HEK293T (cell line): ENCODE data around the gene RASL10A.
A peak's percentile ranks its signal among the peaks of the same experiment; 100 is the strongest.
"Not testable (repeated sequence)": the region's sequence is repeated elsewhere in the genome, so short reads cannot be mapped to it uniquely, and the experiment has no call there.

Source experiments
- CTCF ChIA-PET: fragments of 350-600 bp; formaldehyde crosslinking; extraction: SDS; loops from one replicate; lab custom pipeline; 2021; ENCODE audit warnings: antibody characterized with exemption, inconsistent platforms; lab: Yijun Ruan, JAX
- POLR2A ChIA-PET: fragments of 350-600 bp; formaldehyde crosslinking; extraction: SDS; loops from one replicate; lab custom pipeline; 2020; ENCODE audit warnings: antibody characterized with exemption, inconsistent platforms; lab: Yijun Ruan, JAX
- DNase-seq: peaks from one replicate; pipeline ENCODE4 v3.0.0; 2012; ENCODE audit warnings: mixed read lengths; ENCODE audit errors: extremely low spot score
- ARNT ChIP-seq: fragments of 450-650 bp; IDR thresholded peaks from 2 replicates; pipeline ENCODE4 v1.6.1; 2017; ENCODE audit warnings: mild to moderate bottlenecking
- BHLHE40 ChIP-seq: fragments of 450-650 bp; IDR thresholded peaks from 2 replicates; pipeline ENCODE4 v1.6.1; 2016; ENCODE audit warnings: mild to moderate bottlenecking, moderate library complexity, borderline replicate concordance
- CTBP1 ChIP-seq: fragments of 450-650 bp; IDR thresholded peaks from 2 replicates; pipeline ENCODE4 v1.6.1; 2016; ENCODE audit warnings: borderline replicate concordance
- ELF4 ChIP-seq: fragments of 450-650 bp; IDR thresholded peaks from 2 replicates; pipeline ENCODE4 v1.6.1; 2017; ENCODE audit warnings: antibody characterized with exemption
- FOXA1 ChIP-seq: fragments of 450-650 bp; IDR thresholded peaks from 2 replicates; pipeline ENCODE4 v1.6.1; 2016; ENCODE audit warnings: mild to moderate bottlenecking
- FOXK2 ChIP-seq: fragments of 450-650 bp; IDR thresholded peaks from 2 replicates; pipeline ENCODE4 v1.6.1; 2016; ENCODE audit warnings: mild to moderate bottlenecking
- FOXM1 ChIP-seq: fragments of 450-650 bp; IDR thresholded peaks from 2 replicates; pipeline ENCODE4 v1.6.1; 2017; ENCODE audit warnings: mild to moderate bottlenecking, borderline replicate concordance
- HDGF ChIP-seq: fragments of 450-650 bp; IDR thresholded peaks from 2 replicates; pipeline ENCODE4 v1.6.1; 2017; ENCODE audit warnings: antibody characterized with exemption, borderline replicate concordance
- L3MBTL2 ChIP-seq: fragments of 450-650 bp; conservative IDR thresholded peaks from 2 replicates; pipeline ENCODE4 v1.6.1; 2016; ENCODE audit warnings: mild to moderate bottlenecking
- LEF1 ChIP-seq: fragments of 450-650 bp; IDR thresholded peaks from 2 replicates; pipeline ENCODE4 v1.6.1; 2017; ENCODE audit warnings: mild to moderate bottlenecking, borderline replicate concordance
- NFRKB ChIP-seq: fragments of 450-650 bp; IDR thresholded peaks from 2 replicates; pipeline ENCODE4 v1.6.1; 2016; ENCODE audit warnings: mild to moderate bottlenecking, moderate library complexity
- PKNOX1 ChIP-seq: fragments of 450-650 bp; IDR thresholded peaks from 2 replicates; pipeline ENCODE4 v1.6.1; 2016
- SP1 ChIP-seq: fragments of 450-650 bp; IDR thresholded peaks from 2 replicates; pipeline ENCODE4 v1.6.1; 2017
- SUZ12 ChIP-seq: fragments of 450-650 bp; IDR thresholded peaks from 2 replicates; pipeline ENCODE4 v1.6.1; 2016; ENCODE audit warnings: mild to moderate bottlenecking
- TARDBP ChIP-seq: fragments of 450-650 bp; IDR thresholded peaks from 2 replicates; pipeline ENCODE4 v1.6.1; 2016
- ZNF384 ChIP-seq: fragments of 450-650 bp; IDR thresholded peaks from 2 replicates; pipeline ENCODE4 v1.6.1; 2016

RASL10A gene

GRCh38 chr22:29315286-29316140 lies at the start of gene RASL10A:
RASL10A (minus strand) TSS chr22:29315697; CDS start chr22:29315246, 451 bp downstream.
- DNase-seq, result peak; percentile 64
- POLR2A ChIA-PET, result no interaction called here
- no peak for TF ChIP-seq ZNF384
- no peak for TF ChIP-seq FOXM1
- no peak for TF ChIP-seq BHLHE40
- CTCF ChIA-PET, result no interaction called here

DNA sequence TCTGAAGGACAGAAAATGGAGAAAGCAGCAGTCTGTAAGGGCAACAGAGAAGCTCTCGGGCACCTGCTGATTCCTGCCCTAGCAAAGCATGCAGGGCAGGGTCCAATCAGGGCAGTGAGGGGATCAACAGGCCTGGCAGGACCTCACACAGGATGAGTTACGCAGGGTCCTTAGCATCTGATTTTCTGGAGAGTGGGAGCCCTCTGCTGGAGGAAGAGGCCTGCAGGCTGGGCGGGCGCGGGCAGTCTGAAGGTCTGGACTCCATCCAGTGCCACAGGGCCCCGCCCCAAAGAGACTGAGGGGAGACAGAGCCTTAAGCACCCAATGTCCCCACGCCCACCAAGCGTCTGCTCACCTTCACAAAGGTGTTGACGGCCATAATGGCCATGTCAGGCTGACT lies 44.0 kb upstream of the RASL10A start:
- TF ChIP-seq ELF4, result no peak
- TF ChIP-seq PKNOX1, result peak; percentile 51
- ChIA-PET POLR2A (no interaction called here), CTCF (interaction anchor here (0.6 to 1.1 kb wide), 4 partner anchors 11 to 1068 kb away, joined by 3 to 4 read pairs (median 3); partner anchors contain the start of gene GAS2L1)
- DNase-seq, result peak; percentile 56

GRCh38 chr22:29357193-29357890 lies 41.8 kb upstream of the RASL10A start:
- DNase-seq, CTCF ChIA-PET, POLR2A ChIA-PET: not testable (repeated sequence)

DNA sequence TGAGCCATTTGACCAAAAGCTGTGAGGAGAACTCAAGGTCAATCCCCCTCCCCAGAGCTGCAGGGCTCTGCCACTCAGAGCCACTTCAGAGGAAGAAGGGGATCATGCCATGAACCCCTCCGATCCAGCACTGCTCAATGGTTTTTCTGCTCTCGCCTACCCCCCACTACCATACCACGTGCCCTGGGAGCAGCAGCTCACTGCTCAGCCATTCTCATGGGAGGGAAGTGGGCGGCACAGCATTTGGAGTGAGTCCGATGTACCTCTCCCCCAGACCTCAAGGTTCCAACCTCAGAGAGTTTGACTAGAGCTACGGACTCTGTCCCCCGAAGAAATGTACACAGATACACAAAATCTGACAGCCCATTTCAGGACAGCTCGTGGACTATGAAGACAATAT lies 38.4 kb upstream of the RASL10A start:
- TF ChIP-seq ARNT (no peak), FOXK2 (no peak), SUZ12 (no peak), CTBP1 (no peak), NFRKB (no peak), L3MBTL2 (no peak), FOXM1 (no peak), LEF1 (no peak), FOXA1 (no peak), TARDBP (no peak), BHLHE40 (no peak), ZNF384 (no peak), SP1 (no peak), HDGF (no peak), ELF4 (no peak), PKNOX1 (no peak)
- ChIA-PET CTCF (no interaction called here), POLR2A (no interaction called here)
- DNase-seq, result no peak

- CTCF ChIA-PET, result no interaction called here
- TF ChIP-seq PKNOX1 (no peak), SUZ12 (no peak), BHLHE40 (no peak), LEF1 (no peak), ARNT (no peak), CTBP1 (no peak), L3MBTL2 (no peak), ELF4 (no peak), FOXK2 (no peak), ZNF384 (no peak), SP1 (no peak), NFRKB (no peak)
- no peak for DNase-seq
- POLR2A ChIA-PET, result no interaction called here
Measured at GRCh38 chr22:29353286-29353685, 37.8 kb upstream of the RASL10A start.

DNA sequence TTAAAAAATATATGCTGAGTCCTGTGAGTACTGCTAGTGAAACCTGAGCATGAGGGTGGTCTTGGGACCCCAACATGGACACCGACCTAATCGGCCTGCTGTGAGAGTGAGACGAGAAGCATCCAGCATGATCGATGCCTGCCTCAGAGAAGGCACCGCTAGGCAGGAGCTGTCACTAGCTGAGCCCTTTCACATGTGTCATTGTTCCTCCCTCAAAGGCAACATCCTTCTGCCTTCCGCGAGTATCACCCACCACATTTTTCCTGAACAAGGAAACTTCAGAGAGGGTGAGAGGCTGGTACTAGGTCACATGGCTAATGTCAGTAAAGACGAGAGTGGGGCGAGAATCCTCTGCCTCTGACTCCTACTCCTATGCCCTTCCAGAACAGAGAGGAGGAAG lies 37.3 kb upstream of the RASL10A start:
- CTCF ChIA-PET, result no interaction called here
- POLR2A ChIA-PET, result no interaction called here
- TF ChIP-seq FOXM1 (no peak), FOXK2 (no peak), ELF4 (no peak), PKNOX1 (no peak)
- no peak for DNase-seq
